Pancreas (tissue), 10 donors: ENCODE measurements around the gene BNIP3. TPM values are rescaled to one million over a fixed set of nuclear protein-coding genes. Genes with fewer than 3 reads are reported as not detected.
A peak's percentile ranks its signal among the peaks of the same experiment; 100 is the strongest.

Experiments used
- ATAC-seq, 4 donors: fragments of 200-7000 bp; cut with Tn5 transposase; one replicate each; pipeline versions ENCODE4 v1.8.0 to v1.9.1; 2020; ENCODE audit warnings: mild to moderate bottlenecking in 4 of 4, moderate library complexity in 4 of 4
- DNase-seq, 6 donors: peaks; one replicate each; pipeline ENCODE4 v3.0.0-alpha.2; 2020
- FAIRE-seq: peaks from 2 replicates; lab custom pipeline; 2012; peaks lifted over from hg19 to GRCh38; lab: Jason Lieb, UNC
- H3K27ac ChIP-seq, 4 donors: fragments of 200-600 bp; sonication (generic); 1 replicate in 3 of 4; 2 replicates in 1 of 4; pipeline versions ENCODE4 v1.5.0 to v1.8.0; 2020
- H3K27me3 ChIP-seq, 4 donors: fragments of 200-600 bp; one replicate each; pipeline ENCODE4 v1.8.0; 2021
- H3K36me3 ChIP-seq, 3 donors: fragments of 200-600 bp; sonication (generic) in 1 of 3; one replicate each; pipeline versions ENCODE4 v1.5.0 to v1.8.0; 2020 to 2021
- H3K4me1 ChIP-seq, 3 donors: fragments of 200-600 bp; one replicate each; pipeline ENCODE4 v1.8.0; 2021
- H3K4me3 ChIP-seq, 4 donors: fragments of 200-600 bp; sonication (generic) in 2 of 4; one replicate each; pipeline versions ENCODE4 v1.5.0 to v1.8.0; 2020 to 2021
- H3K9me3 ChIP-seq, 4 donors: fragments of 200-600 bp; one replicate each; pipeline ENCODE4 v1.8.0; 2021
- CTCF ChIP-seq, 4 donors: fragments of 200-600 bp; sonication (generic) in 3 of 4; IDR thresholded peaks; one replicate each; pipeline versions ENCODE4 v1.5.0 to v1.8.0; 2021; ENCODE audit warnings: antibody characterized with exemption in 4 of 4
- WGBS, 2 donors: extraction: QIAGEN DNeasy Blood & Tissue Kit; methylation state at CpG; one replicate each; pipeline ENCODE4 v1.1.7; 2013; 5-methylcytosine and 5-hydroxymethylcytosine counted together
- intact Hi-C, 3 donors: fragments of 100-400 bp; cut with DNase I; formaldehyde crosslinking; loops; one replicate each; pipeline versions ENCODE4 v1.11.1 to v1.14.2; 2022
- polyA plus RNA-seq, 2 donors: library from polyadenylated mRNA; stranded (reverse); fragments of 200-250 nt; gene quantifications; one replicate each; pipeline ENCODE4 v1.2.3, GENCODE V29; 2013
- total RNA-seq, 6 donors: library from RNA; stranded (reverse); fragmentation: NEBNext Ultra II Directional in 4 of 6; extraction: Animal tissue kit (Norgen Biotek cat#: 25700) in 4 of 6; gene quantifications; one replicate each; pipeline versions ENCODE4 v1.2.1 to v1.2.4, GENCODE V29; 2021 to 2023
- donor health status: healthy with polysubstance abuse.
- donor health status: DM: no; HTN: no; CAD: no; lungs with moderate emphysema.
- donor health status: DM: no; HTN: no; CAD: no.
- donor health status: control.
- donor health status: control.
- donor health status: Bipolar disorder and iron deficiency.
- donor health status: DM: yes; HTN: yes; CAD: no.
- donor health status: DM: no; HTN: no; CAD: no.
- donor health status: DM: no; HTN: no; CAD: no.
- donor health status: DM: yes; HTN: yes; CAD: no.

Gene BNIP3
- total and polyA plus RNA-seq, 8 donors = 65.7 to 471 (median 142) TPM

GRCh38 chr10:131926253-131926652, 55.5 kb downstream of the BNIP3 start:
- no peak for ATAC-seq
- no peak for DNase-seq
- TF ChIP-seq CTCF (IDR thresholded peaks at IDR 0.05) = no peak
- H3K4me3 ChIP-seq = no peak overlapping the region
- FAIRE-seq = no peak
- 98 to 99% methylated on average over 10 of the region's 10 CpGs for WGBS, 2 donors
- no peaks in the 10 kb centered on the region for H3K27me3 ChIP-seq
- H3K27ac ChIP-seq = no peak overlapping the region
- no peaks in the 10 kb centered on the region for H3K36me3 ChIP-seq
- H3K9me3 ChIP-seq = peaks cover 0 to 4% (median 0%) of the 10 kb centered on the region in 4 donors
- intact Hi-C loops = no loop called here
- peaks cover 4 to 19% (median 6%) of the 10 kb centered on the region in 3 donors for H3K4me1 ChIP-seq

- ATAC-seq = no peak
- Histone ChIP-seq H3K4me3 (no peak overlapping the region), H3K27me3 (no peaks in the 10 kb centered on the region), H3K9me3 (peaks cover 0 to 4% (median 0%) of the 10 kb centered on the region in 4 donors), H3K36me3 (no peaks in the 10 kb centered on the region), H3K27ac (no peak overlapping the region), H3K4me1 (peaks cover 4 to 17% (median 6%) of the 10 kb centered on the region in 3 donors)
- 96% methylated on average over 9 of the region's 9 CpGs for WGBS, 2 donors
- no peak for DNase-seq
- no peak for FAIRE-seq
- TF ChIP-seq CTCF (IDR thresholded peaks at IDR 0.05) = no peak
- intact Hi-C loops = no loop called here
Observed at GRCh38 chr10:131925716-131926115, 56.0 kb downstream of the BNIP3 start.

- Histone ChIP-seq H3K9me3 (peaks cover 0 to 4% (median 0%) of the 10 kb centered on the region in 4 donors), H3K36me3 (no peaks in the 10 kb centered on the region), H3K27me3 (no peaks in the 10 kb centered on the region), H3K4me3 (no peak overlapping the region), H3K27ac (no peak overlapping the region), H3K4me1 (peaks cover 2 to 12% (median 6%) of the 10 kb centered on the region in 3 donors)
- no peak for TF ChIP-seq CTCF (IDR thresholded peaks at IDR 0.05)
- ATAC-seq (no peak), DNase-seq (no peak), FAIRE-seq (no peak)
- intact Hi-C loops = no loop called here
Observed at GRCh38 chr10:131925011-131925649, 56.6 kb downstream of the BNIP3 start.

- FAIRE-seq (no peak), ATAC-seq (no peak)
- intact Hi-C loops = no loop called here
Observed at GRCh38 chr10:131923038-131923756, 58.5 kb downstream of the BNIP3 start.

More at GRCh38 chr10:131923038-131923756, 58.5 kb downstream of the BNIP3 start:
- Histone ChIP-seq H3K4me3 (no peak overlapping the region), H3K4me1 (peaks cover 0 to 5% (median 4%) of the 10 kb centered on the region in 3 donors), H3K27me3 (no peaks in the 10 kb centered on the region), H3K27ac (no peak overlapping the region), H3K36me3 (no peaks in the 10 kb centered on the region), H3K9me3 (peaks cover 0 to 4% (median 0%) of the 10 kb centered on the region in 4 donors)
- 91 to 92% methylated on average over 11 of the region's 11 CpGs for WGBS, 2 donors
- DNase-seq = peak in 1 of 6 donors; percentile 23
- TF ChIP-seq CTCF (IDR thresholded peaks at IDR 0.05) = no peak
